DOHH2 (cell line): ENCODE results near the gene COLEC12.

Experiments
- EZH2phosphoT487 ChIP-seq: fragments of 200-600 bp; sonication (generic); IDR thresholded peaks from 2 replicates; pipeline ENCODE4 v1.6.1; 2017; ENCODE audit warnings: borderline replicate concordance, mild to moderate bottlenecking, antibody characterized with exemption, low read length, moderate library complexity, mixed read lengths
- TF ChIP-seq, protein P1 (sequence below): fragments of 200-600 bp; sonication (generic); IDR thresholded peaks from one replicate; pipeline ENCODE4 v1.5.1; 2014; ENCODE audit warnings: antibody characterized with exemption, mild to moderate bottlenecking, low read depth, low read length; ENCODE audit not compliant: poor library complexity, severe bottlenecking

DNA sequence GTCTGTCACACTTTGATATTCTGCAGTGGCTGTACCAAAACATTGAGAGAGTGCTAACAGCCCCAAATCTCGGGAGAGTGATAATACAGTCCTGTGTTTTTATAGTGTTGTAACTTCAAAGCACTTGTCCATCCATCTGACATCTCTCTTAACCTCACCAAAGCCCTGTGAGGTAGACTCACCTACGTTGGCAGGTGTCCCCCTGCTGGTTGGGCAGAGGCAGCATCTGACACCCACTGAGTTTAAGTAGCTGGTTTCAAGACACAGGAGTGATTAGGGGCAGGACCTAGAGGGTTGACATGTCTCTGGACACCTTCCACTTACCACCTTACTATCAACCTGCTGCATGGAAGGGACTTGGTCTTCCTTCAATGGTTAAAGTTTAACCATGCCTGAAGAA lies 22.9 kb downstream of the COLEC12 start:
- TF ChIP-seq, protein P1, sequence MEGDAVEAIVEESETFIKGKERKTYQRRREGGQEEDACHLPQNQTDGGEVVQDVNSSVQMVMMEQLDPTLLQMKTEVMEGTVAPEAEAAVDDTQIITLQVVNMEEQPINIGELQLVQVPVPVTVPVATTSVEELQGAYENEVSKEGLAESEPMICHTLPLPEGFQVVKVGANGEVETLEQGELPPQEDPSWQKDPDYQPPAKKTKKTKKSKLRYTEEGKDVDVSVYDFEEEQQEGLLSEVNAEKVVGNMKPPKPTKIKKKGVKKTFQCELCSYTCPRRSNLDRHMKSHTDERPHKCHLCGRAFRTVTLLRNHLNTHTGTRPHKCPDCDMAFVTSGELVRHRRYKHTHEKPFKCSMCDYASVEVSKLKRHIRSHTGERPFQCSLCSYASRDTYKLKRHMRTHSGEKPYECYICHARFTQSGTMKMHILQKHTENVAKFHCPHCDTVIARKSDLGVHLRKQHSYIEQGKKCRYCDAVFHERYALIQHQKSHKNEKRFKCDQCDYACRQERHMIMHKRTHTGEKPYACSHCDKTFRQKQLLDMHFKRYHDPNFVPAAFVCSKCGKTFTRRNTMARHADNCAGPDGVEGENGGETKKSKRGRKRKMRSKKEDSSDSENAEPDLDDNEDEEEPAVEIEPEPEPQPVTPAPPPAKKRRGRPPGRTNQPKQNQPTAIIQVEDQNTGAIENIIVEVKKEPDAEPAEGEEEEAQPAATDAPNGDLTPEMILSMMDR = peak; percentile 53
- no peak for TF ChIP-seq EZH2phosphoT487
